ENCODE measurements around the gene ENPP7.
A peak's percentile ranks its signal among the peaks of the same experiment; 100 is the strongest.

Gene ENPP7

DNA sequence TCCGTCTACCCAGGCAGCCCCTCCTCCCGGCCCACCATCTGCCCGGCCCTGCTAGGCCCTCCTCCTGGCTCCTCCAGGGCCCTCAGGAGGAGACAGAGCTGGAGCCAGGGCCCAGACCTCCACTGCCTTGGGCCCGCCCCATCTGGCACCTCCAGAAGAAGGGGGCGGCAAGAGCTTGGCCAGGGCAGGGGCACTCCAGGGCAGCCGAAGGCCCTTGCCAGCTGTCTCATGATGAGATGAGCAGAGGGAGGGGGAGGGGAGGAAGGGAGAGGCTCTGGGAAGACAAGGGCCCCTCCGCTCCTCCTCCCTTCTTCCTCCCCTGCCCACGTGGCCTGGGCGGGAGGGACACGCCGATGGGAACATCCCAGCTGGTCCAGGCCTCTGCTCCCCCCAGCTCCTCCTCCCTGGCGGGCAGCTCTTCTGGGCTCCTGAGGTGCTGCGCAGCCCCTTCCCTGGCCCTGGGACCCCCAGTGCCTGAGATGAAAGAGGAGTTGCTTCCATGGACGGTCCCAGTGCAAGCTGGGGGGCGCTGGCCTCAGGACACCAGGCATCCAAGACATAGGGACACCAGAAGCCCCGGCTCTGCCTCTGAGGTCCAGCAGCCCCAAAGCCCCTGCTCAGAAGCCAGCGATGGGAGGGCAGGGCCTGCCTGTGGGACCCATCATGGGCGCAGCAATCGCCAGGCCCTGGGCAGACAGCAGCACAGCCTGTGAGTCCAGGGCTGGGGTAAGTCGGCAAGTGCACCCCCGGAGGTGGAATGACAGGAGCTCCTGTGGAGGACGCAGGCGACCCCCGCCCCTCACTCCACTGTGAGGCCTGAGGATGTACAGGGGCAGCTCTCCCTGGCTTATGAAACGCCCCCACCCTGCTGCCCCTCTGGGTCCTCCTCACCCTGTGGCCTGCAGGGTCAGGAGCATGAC is 23.6 kb upstream of the ENPP7 start:
- H3K4me2 ChIP-seq (ENCODE audit: low read depth, low read length, poor library complexity, severe bottlenecking): no peak overlapping the region

DNA sequence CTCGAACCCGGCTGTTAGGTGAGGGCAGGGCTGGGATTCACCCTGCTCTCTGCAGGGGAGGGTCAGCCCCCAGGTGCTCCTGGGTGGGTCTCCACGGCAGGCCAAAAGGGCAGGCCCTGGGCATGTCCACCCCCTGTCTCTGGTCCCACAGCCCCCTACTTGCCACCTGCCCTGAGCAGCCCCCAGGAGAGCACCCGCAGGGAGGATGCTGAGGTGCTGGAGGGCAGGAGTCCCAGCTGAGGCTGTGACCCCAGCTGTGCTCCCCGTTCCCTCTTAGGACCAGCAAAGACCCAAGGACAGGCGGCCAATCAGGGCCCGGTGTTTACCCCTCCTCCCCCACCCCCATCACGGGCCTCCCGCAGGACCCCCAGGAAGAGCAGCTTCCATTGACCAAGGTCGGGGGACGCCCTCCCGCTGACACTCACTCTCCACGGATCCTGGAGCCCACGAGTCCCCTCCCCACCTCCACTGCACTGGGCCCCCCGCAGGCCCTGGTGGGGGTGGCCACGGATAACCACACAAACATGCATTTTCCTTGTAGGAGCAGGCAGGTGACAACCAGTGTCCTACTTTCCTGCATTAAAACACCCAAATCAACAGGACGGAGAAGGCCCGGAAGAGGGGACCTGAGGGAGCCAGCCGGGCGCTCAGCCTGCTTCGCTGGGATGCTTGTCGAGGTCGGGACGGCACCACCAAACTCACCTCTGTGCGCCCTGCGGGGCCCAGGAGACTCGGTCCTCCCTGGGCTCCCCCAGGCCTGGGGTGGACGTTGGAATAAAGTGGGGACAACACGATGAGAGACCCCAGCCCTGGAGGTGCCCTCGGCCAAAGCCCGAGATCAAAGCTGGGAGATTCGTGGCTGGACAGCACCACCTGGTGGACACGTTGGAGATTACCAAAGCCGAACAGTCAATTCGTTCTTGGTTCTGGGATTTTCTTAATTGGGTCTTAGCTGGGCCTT is 22.5 kb upstream of the ENPP7 start:
- no peak for TF ChIP-seq EZH2phosphoT487 (IDR thresholded peaks at IDR 0.05; ENCODE audit: borderline replicate concordance)
- TF ChIP-seq, protein P1, sequence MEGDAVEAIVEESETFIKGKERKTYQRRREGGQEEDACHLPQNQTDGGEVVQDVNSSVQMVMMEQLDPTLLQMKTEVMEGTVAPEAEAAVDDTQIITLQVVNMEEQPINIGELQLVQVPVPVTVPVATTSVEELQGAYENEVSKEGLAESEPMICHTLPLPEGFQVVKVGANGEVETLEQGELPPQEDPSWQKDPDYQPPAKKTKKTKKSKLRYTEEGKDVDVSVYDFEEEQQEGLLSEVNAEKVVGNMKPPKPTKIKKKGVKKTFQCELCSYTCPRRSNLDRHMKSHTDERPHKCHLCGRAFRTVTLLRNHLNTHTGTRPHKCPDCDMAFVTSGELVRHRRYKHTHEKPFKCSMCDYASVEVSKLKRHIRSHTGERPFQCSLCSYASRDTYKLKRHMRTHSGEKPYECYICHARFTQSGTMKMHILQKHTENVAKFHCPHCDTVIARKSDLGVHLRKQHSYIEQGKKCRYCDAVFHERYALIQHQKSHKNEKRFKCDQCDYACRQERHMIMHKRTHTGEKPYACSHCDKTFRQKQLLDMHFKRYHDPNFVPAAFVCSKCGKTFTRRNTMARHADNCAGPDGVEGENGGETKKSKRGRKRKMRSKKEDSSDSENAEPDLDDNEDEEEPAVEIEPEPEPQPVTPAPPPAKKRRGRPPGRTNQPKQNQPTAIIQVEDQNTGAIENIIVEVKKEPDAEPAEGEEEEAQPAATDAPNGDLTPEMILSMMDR (conservative IDR thresholded peaks at IDR 0.05; ENCODE audit: low read length): peak; percentile 70
- Histone ChIP-seq H3K9ac (ENCODE audit: low read depth, low read length, poor library complexity, severe bottlenecking) (no peak overlapping the region), H3K4me2 (ENCODE audit: low read depth, low read length, poor library complexity, severe bottlenecking) (no peak overlapping the region), H3K4me1 (ENCODE audit: insufficient read depth, low read length, poor library complexity, severe bottlenecking) (no peaks in the 10 kb centered on the region), H3K9me2 (replicated peaks; ENCODE audit: low read depth, low read length) (no peaks in the 10 kb centered on the region), H2AFZ (ENCODE audit: low read length) (no peak overlapping the region), H3K9me3 (ENCODE audit: insufficient read depth, low read depth, low read length) (no peaks in the 10 kb centered on the region), H3K27me3 (ENCODE audit: insufficient read depth, low read length, poor library complexity, severe bottlenecking) (no peaks in the 10 kb centered on the region), H3K79me2 (ENCODE audit: insufficient read depth, low read length) (no peaks in the 10 kb centered on the region), H3K4me3 (ENCODE audit: low read length, poor library complexity, severe bottlenecking) (no peak overlapping the region), H3K36me3 (ENCODE audit: insufficient read depth, low read length) (no peaks in the 10 kb centered on the region), H4K20me1 (ENCODE audit: insufficient read depth, low read length, poor library complexity, severe bottlenecking) (no peaks in the 10 kb centered on the region), H3F3A (ENCODE audit: low read depth) (no peaks in the 10 kb centered on the region)

More for the DNA sequence above, 23.6 kb upstream of the ENPP7 start:
- Histone ChIP-seq H3K9me3 (ENCODE audit: insufficient read depth, low read depth, low read length) (no peaks in the 10 kb centered on the region), H4K20me1 (ENCODE audit: insufficient read depth, low read length, poor library complexity, severe bottlenecking) (no peaks in the 10 kb centered on the region), H3K9me2 (replicated peaks; ENCODE audit: low read depth, low read length) (no peaks in the 10 kb centered on the region), H2AFZ (ENCODE audit: low read length) (no peak overlapping the region), H3K9ac (ENCODE audit: low read depth, low read length, poor library complexity, severe bottlenecking) (no peak overlapping the region), H3K4me1 (ENCODE audit: insufficient read depth, low read length, poor library complexity, severe bottlenecking) (no peaks in the 10 kb centered on the region), H3F3A (ENCODE audit: low read depth) (no peaks in the 10 kb centered on the region), H3K4me3 (ENCODE audit: low read length, poor library complexity, severe bottlenecking) (no peak overlapping the region), H3K27me3 (ENCODE audit: insufficient read depth, low read length, poor library complexity, severe bottlenecking) (no peaks in the 10 kb centered on the region), H3K36me3 (ENCODE audit: insufficient read depth, low read length) (no peaks in the 10 kb centered on the region), H3K79me2 (ENCODE audit: insufficient read depth, low read length) (no peaks in the 10 kb centered on the region)
- TF ChIP-seq, protein P1 (conservative IDR thresholded peaks at IDR 0.05; ENCODE audit: low read length): no peak
- TF ChIP-seq EZH2phosphoT487 (IDR thresholded peaks at IDR 0.05; ENCODE audit: borderline replicate concordance): no peak

- no peak for TF ChIP-seq EZH2phosphoT487 (IDR thresholded peaks at IDR 0.05; ENCODE audit: borderline replicate concordance)
- TF ChIP-seq, protein P1 (conservative IDR thresholded peaks at IDR 0.05; ENCODE audit: low read length): no peak
- H3K36me3 ChIP-seq (ENCODE audit: insufficient read depth, low read length): no peaks in the 10 kb centered on the region
- H3K9me2 ChIP-seq (replicated peaks; ENCODE audit: low read depth, low read length): no peaks in the 10 kb centered on the region
- H3K4me2 ChIP-seq (ENCODE audit: low read depth, low read length, poor library complexity, severe bottlenecking): no peak overlapping the region
- no peak overlapping the region for H2AFZ ChIP-seq (ENCODE audit: low read length)
- no peaks in the 10 kb centered on the region for H3F3A ChIP-seq (ENCODE audit: low read depth)
- no peaks in the 10 kb centered on the region for H3K79me2 ChIP-seq (ENCODE audit: insufficient read depth, low read length)
- H3K4me1 ChIP-seq (ENCODE audit: insufficient read depth, low read length, poor library complexity, severe bottlenecking): no peaks in the 10 kb centered on the region
- H3K4me3 ChIP-seq (ENCODE audit: low read length, poor library complexity, severe bottlenecking): no peak overlapping the region
- no peaks in the 10 kb centered on the region for H4K20me1 ChIP-seq (ENCODE audit: insufficient read depth, low read length, poor library complexity, severe bottlenecking)
- H3K9ac ChIP-seq (ENCODE audit: low read depth, low read length, poor library complexity, severe bottlenecking): no peak overlapping the region
- no peaks in the 10 kb centered on the region for H3K9me3 ChIP-seq (ENCODE audit: insufficient read depth, low read depth, low read length)
- H3K27me3 ChIP-seq (ENCODE audit: insufficient read depth, low read length, poor library complexity, severe bottlenecking): no peaks in the 10 kb centered on the region
Measured at GRCh38 chr17:79711715-79712305, 18.9 kb upstream of the ENPP7 start.
